ENCODE measurements around the gene JOSD1. TPM values are rescaled to one million over a fixed set of nuclear protein-coding genes. Genes with fewer than 3 reads are reported as not detected.

Gene JOSD1
- total and polyA plus RNA-seq, 10 of the 15 experiments (the other 5 are each of a cell fraction or from before 2014, with no cell fraction given), result 6.2 to 54.6 (median 40.5) TPM

- FAIRE-seq (no peak), DNase-seq (ENCODE audit: low read depth, low spot score) (no peak), ATAC-seq (no peak)
- H3K79me2 ChIP-seq (ENCODE audit: control insufficient read depth, insufficient read depth, low read length), result no peaks in the 10 kb centered on the region
- H3K9me3 ChIP-seq (replicated peaks; ENCODE audit: control insufficient read depth, insufficient read depth, low read length), result no peaks in the 10 kb centered on the region
- H3K36me3 ChIP-seq (ENCODE audit: control insufficient read depth in 2 of 2, insufficient read depth in 2 of 2, low read length in 1 of 2), result no peaks in the 10 kb centered on the region; a peak in 1 of 4 replicates
- H3K9ac ChIP-seq (ENCODE audit: control insufficient read depth, insufficient read depth, low read length), result no peak overlapping the region
- 89% methylated on average over 5 of the region's 5 CpGs for WGBS (ENCODE audit: insufficient coverage, insufficient replicate concordance, low lambda C conversion rate, missing lambda C conversion rate)
- intact Hi-C loops (cut with micrococcal nuclease; ENCODE audit: unreplicated experiment), result no loop called here
- H2AFZ ChIP-seq (ENCODE audit: control insufficient read depth, low read depth, low read length), result no peak overlapping the region
- H3K4me3 ChIP-seq, result no peak overlapping the region
- TF ChIP-seq SKIL (IDR thresholded peaks at IDR 0.05; ENCODE audit: low read depth, poor library complexity, severe bottlenecking), result no peak
- no peak for TF ChIP-seq CREB1 (IDR thresholded peaks at IDR 0.05; ENCODE audit: low read depth)
- no peak for TF ChIP-seq EZH2 (IDR thresholded peaks at IDR 0.05; ENCODE audit: borderline replicate concordance, control insufficient read depth, low read depth, low read length)
- RAD21 ChIA-PET (ENCODE audit: unreplicated experiment), result no interaction called here
- H3K4me2 ChIP-seq (ENCODE audit: control insufficient read depth, insufficient read depth), result no peak overlapping the region
- no peaks in the 10 kb centered on the region for H3K4me1 ChIP-seq (ENCODE audit: control insufficient read depth, insufficient read depth, low read length)
- SMC1A ChIA-PET (ENCODE audit: uncharacterized antibody, unreplicated experiment), result interaction anchor here (1.1 to 1.3 kb wide), 2 partner anchors 25 to 103 kb away, joined by 4 to 5 read pairs; partner anchors contain the start of gene JOSD1
- no peak overlapping the region for H3K27ac ChIP-seq (ENCODE audit: control insufficient read depth, insufficient read depth)
- CTCF ChIA-PET, result interaction anchor here (0.9 kb wide), 1 partner anchor 194 kb away, joined by 3 read pairs; no protein-coding TSS in a partner anchor
- no TSS peak for BruUV-seq (replicated peaks)
- no peaks in the 10 kb centered on the region for H3K27me3 ChIP-seq (replicated peaks in 1 of 2; ENCODE audit: control insufficient read depth in 2 of 2, insufficient read depth in 2 of 2, low read length in 1 of 2)
- H4K20me1 ChIP-seq (ENCODE audit: control insufficient read depth, insufficient read depth), result no peaks in the 10 kb centered on the region
- POLR2A ChIA-PET, result interaction anchor here (0.7 kb wide), 1 partner anchor 9 kb away, joined by 4 read pairs; no protein-coding TSS in a partner anchor
- in situ Hi-C loops (cut with MboI), result no loop called here
These were observed 25.9 kb downstream of the JOSD1 start for GRCh38 chr22:38674888-38675287.
